IPS-NIHi11 (cell line): Measurements from ENCODE around the gene NEURL1.
"Not testable (repeated sequence)": the region's sequence is repeated elsewhere in the genome, so short reads cannot be mapped to it uniquely, and the experiment has no call there.

Experiments used
- DNase-seq: peaks from one replicate; pipeline ENCODE4 v3.0.0; 2012; ENCODE audit warnings: mixed read lengths, low spot score

NEURL1 gene

GRCh38 chr10:103514244-103514643 lies 20.7 kb downstream of the NEURL1 start:
- no peak for DNase-seq

GRCh38 chr10:103517234-103518085 lies 24.0 kb downstream of the NEURL1 start:
- DNase-seq: no peak

- DNase-seq: no peak
Measured at GRCh38 chr10:103519798-103520197, 26.3 kb downstream of the NEURL1 start.

GRCh38 chr10:103522006-103522405 lies 28.5 kb downstream of the NEURL1 start:
- DNase-seq: not testable (repeated sequence)

GRCh38 chr10:103523683-103524082 lies 30.2 kb downstream of the NEURL1 start:
- no peak for DNase-seq

GRCh38 chr10:103525901-103526300 lies 32.4 kb downstream of the NEURL1 start:
- DNase-seq: no peak

- DNase-seq: not testable (repeated sequence)
Measured at GRCh38 chr10:103527476-103527875, 34.0 kb downstream of the NEURL1 start.

- DNase-seq: no peak
Measured at GRCh38 chr10:103528549-103528948, 35.0 kb downstream of the NEURL1 start.

- no peak for DNase-seq
Measured at GRCh38 chr10:103529539-103529938, 36.0 kb downstream of the NEURL1 start.

- DNase-seq: no peak
Measured at GRCh38 chr10:103533827-103534226, 40.3 kb downstream of the NEURL1 start.

GRCh38 chr10:103534621-103535498 lies 41.4 kb downstream of the NEURL1 start:
- DNase-seq: peak; percentile 6

GRCh38 chr10:103535595-103535994 lies 42.1 kb downstream of the NEURL1 start:
- DNase-seq: peak; percentile 4

- no peak for DNase-seq
Measured at GRCh38 chr10:103539751-103540150, 46.2 kb downstream of the NEURL1 start.

GRCh38 chr10:103540722-103541121 lies 47.2 kb downstream of the NEURL1 start:
- peak; percentile 27 for DNase-seq

GRCh38 chr10:103541616-103542015 lies 48.1 kb downstream of the NEURL1 start:
- no peak for DNase-seq

GRCh38 chr10:103542764-103543616 lies 49.5 kb downstream of the NEURL1 start:
- peak; percentile 66 for DNase-seq

- DNase-seq: peak; percentile 4
Measured at GRCh38 chr10:103543617-103544525, 50.4 kb downstream of the NEURL1 start.

- DNase-seq: peak; percentile 8
Measured at GRCh38 chr10:103544657-103545310, 51.3 kb downstream of the NEURL1 start.

- no peak for DNase-seq
Measured at GRCh38 chr10:103545366-103545765, 51.9 kb downstream of the NEURL1 start.

- peak; percentile 7 for DNase-seq
Measured at GRCh38 chr10:103545771-103546281, 52.3 kb downstream of the NEURL1 start.
